ENCODE results near the gene SEMA3F.
"Not testable (repeated sequence)": the region's sequence is repeated elsewhere in the genome, so short reads cannot be mapped to it uniquely, and the experiment has no call there.

The SEMA3F gene

GRCh38 chr3:50205413-50206276 lies 50.5 kb downstream of the SEMA3F start:
- no peak overlapping the region for H3K4me3 ChIP-seq (ENCODE audit: low read depth, low read length)
- TF ChIP-seq CTCF (IDR thresholded peaks at IDR 0.05; ENCODE audit: borderline replicate concordance, insufficient read depth, low read depth, low read length) = no peak

- TF ChIP-seq CTCF (IDR thresholded peaks at IDR 0.05; ENCODE audit: borderline replicate concordance, insufficient read depth, low read depth, low read length) = no peak
- no peak overlapping the region for H3K4me3 ChIP-seq (ENCODE audit: low read depth, low read length)
These were observed 52.4 kb downstream of the SEMA3F start for GRCh38 chr3:50207359-50208042.

- TF ChIP-seq CTCF (IDR thresholded peaks at IDR 0.05; ENCODE audit: borderline replicate concordance, insufficient read depth, low read depth, low read length) = no peak
- no peak overlapping the region for H3K4me3 ChIP-seq (ENCODE audit: low read depth, low read length)
These were observed 53.7 kb downstream of the SEMA3F start for GRCh38 chr3:50208677-50209344.

GRCh38 chr3:50210176-50210509 lies 55.0 kb downstream of the SEMA3F start:
- no peak overlapping the region for H3K4me3 ChIP-seq (ENCODE audit: low read depth, low read length)
- no peak for TF ChIP-seq CTCF (IDR thresholded peaks at IDR 0.05; ENCODE audit: borderline replicate concordance, insufficient read depth, low read depth, low read length)

- TF ChIP-seq CTCF (IDR thresholded peaks at IDR 0.05; ENCODE audit: borderline replicate concordance, insufficient read depth, low read depth, low read length) = no peak
- no peak overlapping the region for H3K4me3 ChIP-seq (ENCODE audit: low read depth, low read length)
These were observed 55.6 kb downstream of the SEMA3F start for GRCh38 chr3:50210510-50211367.

GRCh38 chr3:50211368-50211717 lies 56.2 kb downstream of the SEMA3F start:
- not testable (repeated sequence) for H3K4me3 ChIP-seq (ENCODE audit: low read depth, low read length)

- no peak for TF ChIP-seq CTCF (IDR thresholded peaks at IDR 0.05; ENCODE audit: borderline replicate concordance, insufficient read depth, low read depth, low read length)
- H3K4me3 ChIP-seq (ENCODE audit: low read depth, low read length) = no peak overlapping the region
These were observed 56.8 kb downstream of the SEMA3F start for GRCh38 chr3:50211930-50212329.

Data from GM12875 (cell line).